Right renal pelvis (tissue), 4 donors: Measurements from ENCODE around the gene FCRL6. TPM values are rescaled to one million over a fixed set of nuclear protein-coding genes. Genes with fewer than 3 reads are reported as not detected.
A peak's percentile ranks its signal among the peaks of the same experiment; 100 is the strongest.

ENCODE experiments used
- DNase-seq, 4 donors: peaks; one replicate each; pipeline ENCODE4 v3.0.0-alpha.2; 2013; ENCODE audit warnings: low read depth in 4 of 4, low spot score in 3 of 4, missing footprints in 1 of 4
- polyA plus RNA-seq, 4 donors: library from polyadenylated mRNA; unstranded; fragments of 120-200 nt; gene quantifications; one replicate each; pipeline ENCODE4 v1.2.1, GENCODE V29; 2013; ENCODE audit not compliant: insufficient read length in 4 of 4

The FCRL6 gene
- polyA plus RNA-seq, 4 donors, result 0.19 to 0.58 (median 0.30) TPM

GRCh38 chr1:159831412-159832141 is 29.4 kb downstream of the FCRL6 start:
- DNase-seq, result no peak

DNA sequence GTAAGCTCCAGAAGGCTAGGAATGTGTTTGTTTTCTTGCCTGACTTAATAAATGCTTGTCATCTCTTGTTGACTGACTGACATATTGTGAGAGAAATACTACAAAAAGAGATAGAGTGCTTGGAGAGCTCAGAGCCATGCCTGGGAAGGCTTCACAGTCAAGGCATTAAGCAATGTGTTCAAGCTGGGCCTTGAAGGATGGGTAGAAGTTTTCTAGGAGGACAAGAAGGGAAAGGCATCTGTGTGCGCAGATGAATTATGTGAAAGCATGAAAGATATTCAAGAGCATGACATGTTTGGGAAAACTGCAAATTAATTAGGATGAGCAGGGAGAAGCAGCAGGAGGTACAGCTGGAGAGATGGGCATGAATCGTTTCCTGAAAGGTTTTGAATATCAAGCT is 30.1 kb downstream of the FCRL6 start:
- DNase-seq, result no peak

DNA sequence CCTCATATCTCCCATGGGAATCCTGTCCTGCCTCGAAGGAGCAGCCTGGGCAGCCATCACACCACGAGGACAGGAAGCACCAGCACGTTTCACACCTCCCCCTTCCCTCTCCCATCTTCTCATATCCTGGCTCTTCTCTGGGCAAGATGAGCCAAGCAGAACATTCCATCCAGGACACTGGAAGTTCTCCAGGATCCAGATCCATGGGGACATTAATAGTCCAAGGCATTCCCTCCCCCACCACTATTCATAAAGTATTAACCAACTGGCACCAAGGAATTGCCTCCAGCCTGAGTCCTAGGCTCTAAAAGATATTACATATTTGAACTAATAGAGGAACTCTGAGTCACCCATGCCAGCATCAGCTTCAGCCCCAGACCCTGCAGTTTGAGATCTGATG is 33.2 kb downstream of the FCRL6 start:
- no peak for DNase-seq

DNA sequence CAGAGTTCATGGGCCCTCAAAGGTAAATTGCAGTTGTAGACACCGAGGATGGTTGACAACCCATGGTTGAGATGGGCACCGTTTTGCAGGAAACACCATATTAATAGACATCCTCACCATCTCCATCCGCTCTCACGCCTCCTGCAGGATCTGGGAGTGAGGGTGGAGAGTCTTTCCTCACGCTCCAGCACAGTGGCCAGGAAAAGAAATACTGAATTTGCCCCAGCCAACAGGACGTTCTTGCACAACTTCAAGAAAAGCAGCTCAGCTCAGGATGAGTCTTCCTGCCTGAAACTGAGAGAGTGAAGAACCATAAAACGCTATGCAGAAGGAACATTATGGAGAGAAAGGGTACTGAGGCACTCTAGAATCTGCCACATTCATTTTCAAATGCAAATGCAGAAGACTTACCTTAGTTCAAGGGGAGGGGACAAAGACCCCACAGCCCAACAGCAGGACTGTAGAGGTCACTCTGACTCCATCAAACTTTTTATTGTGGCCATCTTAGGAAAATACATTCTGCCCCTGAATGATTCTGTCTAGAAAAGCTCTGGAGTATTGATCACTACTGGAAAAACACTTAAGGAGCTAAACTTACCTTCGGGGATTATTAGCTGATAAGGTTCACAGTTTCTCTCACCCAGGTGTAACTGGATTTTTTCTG is 33.8 kb downstream of the FCRL6 start:
- no peak for DNase-seq

GRCh38 chr1:159838715-159839114 is 36.6 kb downstream of the FCRL6 start:
- no peak for DNase-seq

- no peak for DNase-seq
Measured at GRCh38 chr1:159839116-159839849, 37.1 kb downstream of the FCRL6 start.

DNA sequence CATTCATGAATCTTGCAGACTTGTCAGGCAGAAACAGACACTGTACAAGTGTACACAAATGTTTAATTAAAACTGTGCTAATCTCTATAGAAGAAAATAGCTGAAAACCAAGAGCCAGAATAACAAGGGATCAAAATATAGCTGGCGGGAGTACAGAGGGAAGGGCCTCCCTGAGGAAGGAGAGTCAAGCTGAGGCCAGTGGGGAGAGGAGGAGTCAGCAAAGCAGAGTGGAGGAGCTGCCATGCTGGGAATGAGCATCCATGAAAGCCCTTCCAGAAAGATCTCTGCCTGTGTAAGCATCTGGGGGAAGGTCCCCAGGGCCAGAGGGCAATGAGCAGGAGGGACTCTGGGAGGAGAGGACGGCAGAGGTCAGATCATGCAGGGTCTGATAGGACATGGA is 39.6 kb downstream of the FCRL6 start:
- peak in 1 of 4 donors; percentile 18 for DNase-seq

DNA sequence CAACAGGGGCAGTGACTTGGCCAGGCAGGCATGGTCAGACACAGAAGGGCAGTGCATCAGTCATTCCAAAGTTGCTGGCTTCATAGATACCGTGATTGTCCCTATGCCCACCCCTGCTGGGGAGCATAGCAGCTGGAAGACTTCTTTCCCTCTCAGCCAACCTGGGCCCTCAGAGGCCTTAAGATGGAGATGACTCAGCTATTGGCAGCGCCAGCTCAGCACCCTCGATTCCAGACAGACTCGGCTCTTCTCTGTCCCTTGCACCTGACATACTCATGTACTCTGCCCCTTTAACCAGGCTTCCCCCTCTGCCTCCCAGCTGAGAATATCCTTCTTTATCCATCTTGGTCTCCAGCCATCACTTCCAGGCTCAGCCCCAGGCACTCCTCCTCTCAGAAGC is 41.3 kb downstream of the FCRL6 start:
- DNase-seq, result no peak

DNA sequence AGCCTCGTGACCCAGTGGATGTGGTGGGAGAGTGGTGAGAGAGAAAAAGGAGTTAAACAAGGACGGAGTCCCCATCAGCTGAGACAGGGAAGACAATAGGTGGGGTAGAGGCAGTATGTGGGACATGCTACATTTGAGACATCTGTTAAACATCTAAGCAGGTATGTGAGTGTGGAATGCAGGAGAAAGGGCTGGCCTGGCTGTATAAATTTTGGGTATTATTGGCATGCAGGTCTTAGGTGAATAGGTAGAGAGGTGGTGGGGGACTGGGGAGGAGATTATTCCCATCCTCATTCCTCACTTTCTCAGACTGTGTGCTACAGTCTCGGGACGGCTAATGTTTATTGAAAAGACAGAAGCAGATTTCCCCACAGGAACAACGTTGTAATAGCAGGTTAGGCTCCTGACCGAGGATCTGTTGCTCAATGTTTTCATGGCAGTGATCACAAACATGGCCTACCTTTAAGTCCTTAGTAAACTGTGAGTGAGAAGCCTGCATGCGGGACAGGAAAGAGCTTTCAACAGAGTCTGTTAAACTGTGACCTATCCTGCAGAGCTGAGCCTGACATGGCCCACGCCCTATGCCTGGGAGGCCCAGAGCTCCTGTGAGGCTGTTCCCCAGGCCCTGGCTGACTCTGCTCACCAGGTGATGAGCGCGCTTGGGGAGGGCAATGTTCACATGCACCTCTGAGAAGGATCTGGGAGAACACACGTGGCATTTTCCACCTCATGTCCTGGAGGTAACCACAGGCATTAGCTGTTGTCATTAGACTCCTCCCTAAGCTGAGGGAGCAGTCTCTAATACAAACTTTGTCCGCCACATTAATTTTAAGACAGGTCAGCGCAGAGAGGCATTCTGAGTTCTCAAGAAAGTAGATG is 43.8 kb downstream of the FCRL6 start:
- DNase-seq, result peak in 1 of 4 donors; percentile 10

- DNase-seq, result no peak
Measured at GRCh38 chr1:159847231-159847630, 45.1 kb downstream of the FCRL6 start.

GRCh38 chr1:159848326-159848725 is 46.2 kb downstream of the FCRL6 start:
- DNase-seq, result no peak

- DNase-seq, result no peak
Measured at GRCh38 chr1:159849626-159850366, 47.6 kb downstream of the FCRL6 start.

GRCh38 chr1:159851407-159851806 is 49.2 kb downstream of the FCRL6 start:
- DNase-seq, result no peak

GRCh38 chr1:159853417-159854115 is 51.4 kb downstream of the FCRL6 start:
- DNase-seq, result no peak

DNA sequence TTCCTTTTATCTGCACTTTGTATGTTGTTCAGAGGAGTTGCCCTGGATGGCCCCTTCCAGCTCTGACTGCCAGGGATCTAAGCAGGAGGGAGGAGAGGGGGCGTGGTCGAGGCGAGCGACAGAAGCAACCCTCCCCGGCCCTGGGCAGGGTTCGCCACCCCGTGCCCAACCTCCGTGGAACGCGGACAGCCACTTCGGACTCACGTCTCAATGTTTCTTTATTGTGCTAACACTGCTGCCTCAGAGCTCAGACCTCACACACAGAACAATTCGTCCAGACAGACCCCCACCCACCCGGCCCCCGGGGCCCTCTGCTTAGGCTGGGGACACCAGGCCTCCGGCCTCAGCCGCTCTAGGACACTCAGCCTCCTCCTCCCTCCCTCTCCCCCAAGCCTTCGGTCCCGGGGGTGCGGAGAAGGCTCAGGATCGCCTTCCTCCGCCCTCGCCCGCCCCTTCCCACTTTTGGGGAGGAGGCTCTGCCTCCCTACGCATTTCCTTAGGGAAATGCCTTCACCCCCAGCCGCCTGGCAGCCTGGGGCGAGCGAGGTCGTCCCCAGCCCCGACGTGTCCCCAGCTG is 52.0 kb downstream of the FCRL6 start:
- peak in 3 of 4 donors; percentile 17 to 44 (median 39) for DNase-seq

- DNase-seq, result peak; percentile 51 to 65 (median 58)
Measured at GRCh38 chr1:159854693-159855192, 52.6 kb downstream of the FCRL6 start.

DNA sequence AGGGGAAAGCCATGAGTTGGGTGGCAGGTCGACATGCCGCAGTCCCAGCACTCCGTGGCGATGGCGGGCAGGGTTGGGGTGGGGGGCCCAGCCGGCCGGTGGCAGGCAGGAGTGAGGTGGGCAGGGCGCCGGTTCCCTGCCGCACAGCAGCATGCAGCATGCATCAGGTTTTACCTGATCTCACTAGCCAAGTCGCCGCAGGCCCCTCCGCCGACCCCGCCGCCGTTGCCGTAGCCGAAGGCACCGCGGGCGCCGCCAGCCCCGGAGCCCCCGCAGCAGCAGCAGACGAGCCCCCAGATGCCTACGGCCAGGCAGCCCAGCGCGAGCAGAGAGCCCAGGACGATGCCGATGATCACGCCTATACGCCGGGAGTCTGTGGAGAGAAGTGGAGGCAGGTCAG is 53.5 kb downstream of the FCRL6 start:
- DNase-seq, result no peak

DNA sequence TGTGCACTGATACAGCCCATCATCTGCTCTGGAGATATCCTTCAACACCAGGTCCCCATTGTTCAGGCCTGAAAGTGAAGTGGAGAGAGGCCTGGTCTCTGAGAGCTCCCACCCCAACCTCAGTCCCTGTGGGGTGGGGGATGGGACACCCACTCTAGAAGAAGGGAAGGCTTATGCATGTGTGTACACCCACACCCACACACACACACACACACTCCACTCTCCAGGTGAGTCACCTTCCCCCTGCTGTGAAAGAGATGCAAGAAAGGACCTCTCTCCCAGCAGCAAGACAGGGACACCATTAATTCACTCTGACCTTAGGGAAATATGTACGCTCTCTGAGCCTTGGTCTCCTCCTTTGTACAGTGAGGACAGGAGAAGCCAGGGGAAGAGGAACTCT is 54.4 kb downstream of the FCRL6 start:
- no peak for DNase-seq

GRCh38 chr1:159857889-159858288 is 55.7 kb downstream of the FCRL6 start:
- no peak for DNase-seq
